ENCODE results near the gene RBMS1. TPM values are rescaled to one million over a fixed set of nuclear protein-coding genes. Genes with fewer than 3 reads are reported as not detected.
A peak's percentile ranks its signal among the peaks of the same experiment; 100 is the strongest.

RBMS1 gene, protein sequence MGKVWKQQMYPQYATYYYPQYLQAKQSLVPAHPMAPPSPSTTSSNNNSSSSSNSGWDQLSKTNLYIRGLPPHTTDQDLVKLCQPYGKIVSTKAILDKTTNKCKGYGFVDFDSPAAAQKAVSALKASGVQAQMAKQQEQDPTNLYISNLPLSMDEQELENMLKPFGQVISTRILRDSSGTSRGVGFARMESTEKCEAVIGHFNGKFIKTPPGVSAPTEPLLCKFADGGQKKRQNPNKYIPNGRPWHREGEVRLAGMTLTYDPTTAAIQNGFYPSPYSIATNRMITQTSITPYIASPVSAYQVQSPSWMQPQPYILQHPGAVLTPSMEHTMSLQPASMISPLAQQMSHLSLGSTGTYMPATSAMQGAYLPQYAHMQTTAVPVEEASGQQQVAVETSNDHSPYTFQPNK
- total RNA-seq: 93.3 TPM

DNA sequence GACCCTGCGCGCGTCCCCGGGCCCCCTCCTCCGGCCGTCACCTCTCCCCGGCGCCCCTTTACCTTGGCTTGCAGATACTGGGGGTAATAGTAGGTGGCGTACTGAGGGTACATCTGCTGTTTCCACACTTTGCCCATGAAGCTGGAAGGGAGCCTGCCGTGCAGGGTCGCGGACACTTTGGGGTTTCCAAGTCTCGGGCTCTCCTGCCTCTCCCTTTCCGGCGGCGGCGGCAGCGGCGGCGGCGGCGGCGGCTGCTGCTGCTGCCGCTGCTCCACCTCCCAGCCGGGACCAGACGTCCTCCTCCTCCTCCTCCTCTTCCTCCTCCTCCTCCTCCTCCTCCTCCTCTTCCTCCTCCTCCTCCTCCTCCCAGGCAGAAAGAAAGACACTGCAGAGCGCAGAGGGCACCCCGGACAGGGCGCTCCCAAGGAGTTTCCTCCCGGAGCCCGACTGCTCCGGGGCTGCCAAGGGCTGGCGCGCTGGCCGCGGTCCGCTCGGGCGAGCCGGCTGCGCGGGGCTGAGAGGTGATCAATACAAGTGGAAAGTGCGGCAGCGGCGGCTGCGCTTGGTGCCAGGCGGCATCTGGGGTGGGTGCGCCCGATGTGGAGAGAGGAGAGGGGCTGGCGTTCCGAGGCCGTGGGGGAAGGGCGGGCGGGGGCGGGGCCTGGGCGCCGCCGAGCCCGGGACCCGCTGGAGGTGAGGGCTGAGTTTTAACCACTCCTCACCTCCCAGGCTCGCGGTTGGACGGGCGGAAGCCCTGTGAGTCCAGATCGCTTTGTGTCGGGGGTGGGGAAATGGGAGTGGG is at the start of gene RBMS1:
Gene RBMS1 (minus strand): TSS at position 581 of the 802 bp plus-strand sequence. CDS start 444 bp downstream, at position 137.
- Histone ChIP-seq H3K27me3 (no peaks in the 10 kb centered on the region), H3K9me3 (no peaks in the 10 kb centered on the region), H3K4me1 (peaks cover 16% of the 10 kb centered on the region), H3K36me3 (no peaks in the 10 kb centered on the region), H3K4me3 (peak within 1 kb of the TSS; percentile 86 to 87), H3K27ac (peak within 1 kb of the TSS; percentile 95)
- TF ChIP-seq POLR2AphosphoS5 (IDR thresholded peaks at IDR 0.05; ENCODE audit: insufficient read depth in 1 of 2, low read depth in 1 of 2) (peak in 1 of 2 donors; percentile 74), POLR2A (IDR thresholded peaks at IDR 0.05) (peak in 1 of 2 donors; percentile 11)
- TF ChIP-seq, protein P1, sequence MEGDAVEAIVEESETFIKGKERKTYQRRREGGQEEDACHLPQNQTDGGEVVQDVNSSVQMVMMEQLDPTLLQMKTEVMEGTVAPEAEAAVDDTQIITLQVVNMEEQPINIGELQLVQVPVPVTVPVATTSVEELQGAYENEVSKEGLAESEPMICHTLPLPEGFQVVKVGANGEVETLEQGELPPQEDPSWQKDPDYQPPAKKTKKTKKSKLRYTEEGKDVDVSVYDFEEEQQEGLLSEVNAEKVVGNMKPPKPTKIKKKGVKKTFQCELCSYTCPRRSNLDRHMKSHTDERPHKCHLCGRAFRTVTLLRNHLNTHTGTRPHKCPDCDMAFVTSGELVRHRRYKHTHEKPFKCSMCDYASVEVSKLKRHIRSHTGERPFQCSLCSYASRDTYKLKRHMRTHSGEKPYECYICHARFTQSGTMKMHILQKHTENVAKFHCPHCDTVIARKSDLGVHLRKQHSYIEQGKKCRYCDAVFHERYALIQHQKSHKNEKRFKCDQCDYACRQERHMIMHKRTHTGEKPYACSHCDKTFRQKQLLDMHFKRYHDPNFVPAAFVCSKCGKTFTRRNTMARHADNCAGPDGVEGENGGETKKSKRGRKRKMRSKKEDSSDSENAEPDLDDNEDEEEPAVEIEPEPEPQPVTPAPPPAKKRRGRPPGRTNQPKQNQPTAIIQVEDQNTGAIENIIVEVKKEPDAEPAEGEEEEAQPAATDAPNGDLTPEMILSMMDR (IDR thresholded peaks at IDR 0.05): no peak
- intact Hi-C loops (cut with DNase I): no loop called here
- DNase-seq (ENCODE audit: extremely low spot score in 2 of 2): no peak

DNA sequence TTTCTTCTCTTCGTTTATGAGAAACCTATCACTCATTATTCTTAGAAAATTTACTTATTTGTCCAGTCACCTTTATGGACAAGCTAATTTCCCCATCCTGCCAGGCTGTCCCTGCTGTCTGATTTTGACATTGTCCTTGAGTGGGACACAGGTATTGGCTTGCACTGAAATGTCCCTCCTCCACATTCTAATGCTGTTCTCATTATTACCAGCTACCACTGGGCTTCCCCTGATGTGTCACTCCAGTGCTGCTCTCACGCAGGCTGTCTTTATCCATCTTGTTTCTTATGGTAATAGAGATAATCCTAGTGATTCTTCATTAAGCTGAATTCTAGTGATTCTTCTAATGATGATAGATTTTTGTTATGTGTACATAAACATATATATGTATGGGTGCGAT is 48.1 kb upstream of the RBMS1 start:
- Histone ChIP-seq H3K27ac (no peak overlapping the region), H3K4me1 (no peaks in the 10 kb centered on the region), H3K27me3 (no peaks in the 10 kb centered on the region), H3K4me3 (no peak overlapping the region), H3K9me3 (no peaks in the 10 kb centered on the region), H3K36me3 (no peaks in the 10 kb centered on the region)
- intact Hi-C loops (cut with DNase I): no loop called here
- TF ChIP-seq POLR2AphosphoS5 (IDR thresholded peaks at IDR 0.05; ENCODE audit: insufficient read depth in 1 of 2, low read depth in 1 of 2) (no peak), POLR2A (IDR thresholded peaks at IDR 0.05) (no peak)
- TF ChIP-seq, protein P1 (IDR thresholded peaks at IDR 0.05): no peak
- no peak for DNase-seq (ENCODE audit: extremely low spot score in 2 of 2)

- no peak overlapping the region for H3K27ac ChIP-seq
- H3K36me3 ChIP-seq: no peaks in the 10 kb centered on the region
- no peaks in the 10 kb centered on the region for H3K4me1 ChIP-seq
- no peaks in the 10 kb centered on the region for H3K27me3 ChIP-seq
- no peak for DNase-seq (ENCODE audit: extremely low spot score in 2 of 2)
- no peaks in the 10 kb centered on the region for H3K9me3 ChIP-seq
- H3K4me3 ChIP-seq: no peak overlapping the region
- intact Hi-C loops (cut with DNase I): no loop called here
- no peak for TF ChIP-seq POLR2A (IDR thresholded peaks at IDR 0.05)
- no peak for TF ChIP-seq POLR2AphosphoS5 (IDR thresholded peaks at IDR 0.05; ENCODE audit: insufficient read depth in 1 of 2, low read depth in 1 of 2)
- TF ChIP-seq, protein P1 (IDR thresholded peaks at IDR 0.05): no peak
Measured at GRCh38 chr2:160538559-160539355, 45.1 kb upstream of the RBMS1 start.

DNA sequence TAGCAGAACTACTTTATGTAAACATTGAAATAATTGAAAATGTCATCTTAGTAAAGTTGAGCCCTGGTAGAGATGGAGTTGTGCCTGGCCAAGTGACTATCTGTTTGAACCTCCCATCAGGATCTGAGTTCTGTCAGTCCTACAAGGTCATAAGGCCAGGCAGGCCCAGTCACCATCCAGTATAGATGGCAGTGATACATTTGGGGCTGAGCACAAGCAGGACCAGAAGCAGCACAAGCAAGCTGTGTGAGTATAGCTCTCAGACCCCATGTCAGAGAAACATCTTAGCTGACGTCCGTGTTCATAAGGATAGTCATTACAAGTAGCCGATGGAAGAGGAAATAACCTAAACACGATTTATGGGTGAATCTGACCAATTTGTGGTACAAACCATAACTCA is 44.5 kb upstream of the RBMS1 start:
- Histone ChIP-seq H3K36me3 (no peaks in the 10 kb centered on the region), H3K9me3 (no peaks in the 10 kb centered on the region), H3K27ac (no peak overlapping the region), H3K4me1 (no peaks in the 10 kb centered on the region), H3K4me3 (no peak overlapping the region), H3K27me3 (no peaks in the 10 kb centered on the region)
- TF ChIP-seq, protein P1 (IDR thresholded peaks at IDR 0.05): no peak
- no peak for TF ChIP-seq POLR2AphosphoS5 (IDR thresholded peaks at IDR 0.05; ENCODE audit: insufficient read depth in 1 of 2, low read depth in 1 of 2)
- TF ChIP-seq POLR2A (IDR thresholded peaks at IDR 0.05): no peak
- intact Hi-C loops (cut with DNase I): no loop called here
- DNase-seq (ENCODE audit: extremely low spot score in 2 of 2): no peak

All from vagina (tissue), 2 donors.